PC-9 (cell line): ENCODE results near the gene SMIM5. TPM values are rescaled to one million over a fixed set of nuclear protein-coding genes. Genes with fewer than 3 reads are reported as not detected.

Experiments used
- Bru-seq: library from RNA; stranded (reverse); fragments of 400-500 nt; gene quantifications from one replicate; lab custom pipeline; 2021; lab: Mats Ljungman, UMichigan
- BruChase-seq, 2 experiments: library from RNA; stranded (reverse); fragments of 400-500 nt; gene quantifications; one replicate each; lab custom pipeline; 2021; lab: Mats Ljungman, UMichigan
- BruUV-seq: library from RNA; stranded (reverse); fragments of 400-500 nt; replicated peaks from 2 replicates; lab custom pipeline; 2021; lab: Mats Ljungman, UMichigan
- CTCF ChIA-PET: fragments of 300-600 bp; sonication (Branson Sonifier 250); formaldehyde crosslinking; loops from one replicate; lab custom pipeline; 2022; ENCODE audit warnings: antibody characterized with exemption; lab: Charles Lee
- POLR2A ChIA-PET: fragments of 300-600 bp; sonication (Branson Sonifier 250); formaldehyde crosslinking; loops from one replicate; lab custom pipeline; 2022; ENCODE audit warnings: antibody characterized with exemption; ENCODE audit not compliant: unreplicated experiment; lab: Charles Lee
- DNase-seq, 2 experiments: peaks; one replicate each; pipeline versions ENCODE4 v3.0.0 to v3.0.0-alpha.2; 2015 to 2022; ENCODE audit warnings: mixed read lengths in 1 of 2
- H2AFZ ChIP-seq: fragments of 200-600 bp; sonication (generic); 2 replicates; pipeline ENCODE4 v1.8.1; 2017; ENCODE audit warnings: antibody characterized with exemption
- H3F3A ChIP-seq: fragments of 200-600 bp; sonication (generic); 2 replicates; pipeline ENCODE4 v1.8.1; 2017; ENCODE audit warnings: antibody characterized with exemption, mild to moderate bottlenecking, low read depth; ENCODE audit not compliant: insufficient read depth
- H3K27ac ChIP-seq: fragments of 200-600 bp; sonication (generic); 2 replicates; pipeline ENCODE4 v1.6.1; 2016; ENCODE audit warnings: mixed run types
- H3K27me3 ChIP-seq: fragments of 200-600 bp; sonication (generic); 2 replicates; pipeline ENCODE4 v1.6.1; 2016; ENCODE audit warnings: low read depth, mixed run types; ENCODE audit not compliant: insufficient read depth
- H3K36me3 ChIP-seq: fragments of 200-600 bp; sonication (generic); 2 replicates; pipeline ENCODE4 v1.6.1; 2016; ENCODE audit warnings: low read depth, mixed run types
- H3K4me1 ChIP-seq: fragments of 200-600 bp; sonication (generic); replicated peaks from 2 replicates; pipeline ENCODE4 v1.6.1; 2016; ENCODE audit warnings: mixed run types; ENCODE audit not compliant: insufficient read depth
- H3K4me2 ChIP-seq: fragments of 200-600 bp; sonication (generic); 2 replicates; pipeline ENCODE4 v1.6.1; 2017; ENCODE audit warnings: mixed run types
- H3K4me3 ChIP-seq: fragments of 200-600 bp; sonication (generic); 2 replicates; pipeline ENCODE4 v1.6.1; 2016; ENCODE audit warnings: mixed run types
- H3K79me2 ChIP-seq: fragments of 200-600 bp; sonication (generic); 2 replicates; pipeline ENCODE4 v1.6.1; 2017; ENCODE audit warnings: low read depth, mixed run types
- H3K9me2 ChIP-seq: fragments of 200-600 bp; sonication (generic); 2 replicates; pipeline ENCODE4 v1.8.1; 2017; ENCODE audit warnings: mild to moderate bottlenecking; ENCODE audit not compliant: insufficient read depth
- H3K9me3 ChIP-seq: fragments of 200-600 bp; sonication (generic); 2 replicates; pipeline ENCODE4 v1.8.1; 2016; ENCODE audit warnings: low read depth; ENCODE audit not compliant: insufficient read depth
- H4K20me1 ChIP-seq: fragments of 200-600 bp; sonication (generic); 2 replicates; pipeline ENCODE4 v1.8.1; 2017; ENCODE audit not compliant: insufficient read depth
- CTCF ChIP-seq: fragments of 200-600 bp; sonication (generic); conservative IDR thresholded peaks from 2 replicates; pipeline ENCODE4 v1.6.1; 2017; ENCODE audit warnings: mixed run types, antibody characterized with exemption, mild to moderate bottlenecking, moderate library complexity
- EZH2 ChIP-seq: fragments of 200-600 bp; sonication (generic); IDR thresholded peaks from 2 replicates; pipeline ENCODE4 v1.8.0; 2017; ENCODE audit warnings: antibody characterized with exemption, low read depth
- intact Hi-C: fragments of 100-400 bp; cut with micrococcal nuclease; formaldehyde crosslinking; loops from one replicate; pipeline ENCODE4 v1.10.0; 2022; ENCODE audit not compliant: unreplicated experiment
- long read RNA-seq: library from polyadenylated mRNA; stranded (forward); transcript quantifications from one replicate; pipeline ENCODE4 v2.0.0, GENCODE V29; 2022
- total RNA-seq: library from RNA; stranded (reverse); gene quantifications from 2 replicates; pipeline ENCODE4 v1.2.3, GENCODE V29; 2021

The SMIM5 gene
- 0.31 and 0.40 TPM in 2 replicates for total RNA-seq
- percentile 11 among the genes with signal in this experiment for Bru-seq, nascent RNA
- BruChase-seq, experiment 1, labeled RNA remaining after a 2-hour chase: percentile 24 among the genes with signal in this experiment
- BruChase-seq, experiment 2, labeled RNA remaining after a 6-hour chase: percentile 20 among the genes with signal in this experiment
- long read RNA-seq, full-length matches to known transcripts: 1 of 1 reads
- long read RNA-seq, partial matches to known transcripts: 0 of 1 reads
- long read RNA-seq, other reads (novel, unspliced or antisense): 0 of 1 reads

- no peak within 1 kb of the TSS for H3K4me3 ChIP-seq
- no TSS peak for BruUV-seq
- CTCF ChIA-PET: interaction anchor here (0.5 to 2.5 kb wide), 24 partner anchors 10 to 314 kb away, joined by 3 to 49 read pairs (median 4); partner anchors contain the start of genes RECQL5 and SAP30BP
Measured at GRCh38 chr17:75632863-75633485, at the start of gene SMIM5. SMIM5 (plus strand) TSS chr17:75633434; CDS start chr17:75640202, 6,768 bp downstream.

GRCh38 chr17:75584849-75585175 is 48.4 kb upstream of the SMIM5 start:
- H3K4me2 ChIP-seq: no peak overlapping the region
- CTCF ChIA-PET: interaction anchor here (1.2 kb wide), 1 partner anchor 17 kb away, joined by 3 read pairs; no protein-coding TSS in a partner anchor
- intact Hi-C loops: loop anchor here (5.0 kb wide), 1 partner anchor 38 kb away; no protein-coding TSS in a partner anchor

More at GRCh38 chr17:75632863-75633485, at the start of gene SMIM5:
- no peaks in the 10 kb centered on the region for H3K79me2 ChIP-seq
- TF ChIP-seq CTCF: peak; percentile 91
- no peak for TF ChIP-seq EZH2
- H3K9me2 ChIP-seq: no peaks in the 10 kb centered on the region
- no peaks in the 10 kb centered on the region for H3K36me3 ChIP-seq
- H3F3A ChIP-seq: peaks cover 13% of the 10 kb centered on the region
- no peaks in the 10 kb centered on the region for H3K9me3 ChIP-seq
- peak within 1 kb of the TSS; percentile 38; the same call in 1 of the 2 replicates for H3K27ac ChIP-seq
- H3K27me3 ChIP-seq: no peaks in the 10 kb centered on the region
- peak; percentile 71 to 85 for DNase-seq
- peak within 1 kb of the TSS; percentile 72 for H3K4me2 ChIP-seq
- peaks cover 20% of the 10 kb centered on the region for H3K4me1 ChIP-seq
- peaks cover 12% of the 10 kb centered on the region for H4K20me1 ChIP-seq
- intact Hi-C loops: loop anchor here (1.0 to 5.0 kb wide), 5 partner anchors 21 to 116 kb away; partner anchors contain the start of genes RECQL5 and SAP30BP
- POLR2A ChIA-PET: interaction anchor here (0.6 to 1.3 kb wide), 2 partner anchors 13 to 89 kb away, joined by 5 to 7 read pairs; partner anchors contain the start of gene ITGB4
- H2AFZ ChIP-seq: no peak within 1 kb of the TSS

More at GRCh38 chr17:75584849-75585175, 48.4 kb upstream of the SMIM5 start:
- no peaks in the 10 kb centered on the region for H3K36me3 ChIP-seq
- H3K4me3 ChIP-seq: no peak overlapping the region
- H2AFZ ChIP-seq: no peak overlapping the region
- H3K4me1 ChIP-seq: no peaks in the 10 kb centered on the region
- H3K27ac ChIP-seq: no peak overlapping the region
- no peaks in the 10 kb centered on the region for H4K20me1 ChIP-seq
- no peaks in the 10 kb centered on the region for H3K9me2 ChIP-seq
- no peak for TF ChIP-seq EZH2
- no peak for TF ChIP-seq CTCF
- POLR2A ChIA-PET: no interaction called here
- no peaks in the 10 kb centered on the region for H3K27me3 ChIP-seq
- BruUV-seq: no TSS peak
- no peak for DNase-seq
- H3K9me3 ChIP-seq: no peaks in the 10 kb centered on the region
- no peaks in the 10 kb centered on the region for H3K79me2 ChIP-seq
- H3F3A ChIP-seq: peaks cover 9% of the 10 kb centered on the region; the same call in 1 of the 2 replicates
